ENCODE data around the gene GALNT18.

The GALNT18 gene

DNA sequence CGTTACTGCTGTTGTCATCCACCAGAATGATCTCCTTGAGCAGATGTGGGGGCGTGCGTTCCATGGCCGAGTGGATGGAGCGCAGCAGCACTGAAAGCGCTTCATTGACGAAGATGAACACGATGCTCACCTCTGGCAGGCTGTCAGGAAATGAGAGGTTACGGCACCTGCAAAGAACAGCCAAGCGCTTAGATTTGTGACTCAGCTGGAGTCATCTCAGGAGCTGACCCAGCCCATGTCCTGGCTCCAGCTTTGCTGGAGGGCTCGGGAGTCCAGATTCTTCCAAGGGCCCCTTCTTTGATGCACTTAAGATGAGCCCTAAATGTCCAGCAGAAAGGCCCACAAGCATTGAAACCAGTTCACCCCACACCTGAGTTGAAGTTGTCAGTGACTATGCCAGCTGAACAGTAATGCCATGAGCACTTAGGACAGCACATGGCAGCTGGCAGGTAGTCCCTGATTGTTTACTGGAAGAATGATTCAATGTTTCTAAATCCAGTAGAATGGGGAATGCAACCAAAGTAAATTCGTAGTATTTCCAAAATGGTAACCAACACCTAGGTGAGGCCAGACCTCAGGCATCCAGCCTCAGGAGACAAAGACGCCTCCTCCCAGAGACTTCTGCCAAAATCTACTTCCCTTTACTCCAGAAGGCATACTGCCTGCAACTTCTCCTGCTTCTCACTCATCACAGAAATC lies 189.0 kb downstream of the GALNT18 start:
- DNase-seq (ENCODE audit: low spot score): no peak

DNA sequence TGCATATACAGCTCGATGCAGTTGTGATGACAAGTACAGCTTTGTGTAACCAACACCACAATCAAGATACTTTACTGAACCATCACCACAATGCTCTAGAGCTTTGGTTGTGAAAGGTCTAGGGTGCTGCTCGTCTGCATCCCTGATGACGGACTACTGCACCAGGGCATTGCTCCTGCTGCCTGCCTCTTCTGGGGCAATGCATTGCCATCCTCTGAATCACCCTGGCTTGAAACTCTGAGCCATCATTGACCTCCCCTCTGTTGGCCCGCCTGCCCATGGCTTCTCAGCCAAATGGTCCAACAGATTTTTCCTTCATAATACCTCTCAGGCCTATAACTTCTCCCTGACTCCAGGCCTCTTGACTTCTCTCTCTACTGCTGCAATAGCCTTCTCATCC lies 191.4 kb downstream of the GALNT18 start:
- DNase-seq (ENCODE audit: low spot score): no peak

DNA sequence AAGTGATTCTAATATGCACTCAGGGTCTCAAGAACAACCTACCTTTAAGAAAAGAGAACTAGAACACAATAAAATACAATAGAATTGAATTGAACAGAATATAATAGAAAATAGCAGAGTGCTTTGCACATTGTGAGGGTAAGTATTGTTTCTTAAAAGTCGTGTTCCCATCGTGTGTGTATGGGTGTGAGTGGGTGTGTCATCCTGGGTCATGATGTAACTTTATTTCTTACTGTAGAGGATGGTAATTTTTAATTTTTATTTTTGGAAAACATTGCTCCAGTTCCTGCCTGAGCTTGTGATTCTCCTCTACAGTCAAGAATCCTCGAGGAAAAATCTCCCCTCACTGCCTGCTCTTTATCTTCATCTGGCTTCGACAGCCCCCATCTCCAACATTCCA lies 193.1 kb downstream of the GALNT18 start:
- no peak for DNase-seq (ENCODE audit: low spot score)

DNA sequence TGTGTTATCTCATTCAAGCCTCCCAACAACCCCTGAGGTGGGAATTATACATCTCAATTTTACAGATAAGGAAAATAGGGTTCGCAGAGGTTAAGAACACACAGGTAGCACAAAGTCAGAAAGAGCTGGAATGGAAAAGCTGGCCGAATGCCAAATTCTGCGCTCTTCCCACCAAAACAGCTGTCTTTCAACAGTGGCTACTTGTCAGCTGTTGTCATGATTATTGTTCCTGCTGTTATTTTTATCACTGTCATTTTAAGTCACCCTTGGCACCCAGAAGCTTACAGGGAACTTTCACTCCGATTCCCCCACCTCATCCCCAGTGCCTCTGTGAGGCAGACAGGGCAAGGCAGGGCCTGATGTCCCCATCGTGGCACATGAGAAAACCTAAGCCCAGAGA lies 194.3 kb downstream of the GALNT18 start:
- no peak for DNase-seq (ENCODE audit: low spot score)

DNA sequence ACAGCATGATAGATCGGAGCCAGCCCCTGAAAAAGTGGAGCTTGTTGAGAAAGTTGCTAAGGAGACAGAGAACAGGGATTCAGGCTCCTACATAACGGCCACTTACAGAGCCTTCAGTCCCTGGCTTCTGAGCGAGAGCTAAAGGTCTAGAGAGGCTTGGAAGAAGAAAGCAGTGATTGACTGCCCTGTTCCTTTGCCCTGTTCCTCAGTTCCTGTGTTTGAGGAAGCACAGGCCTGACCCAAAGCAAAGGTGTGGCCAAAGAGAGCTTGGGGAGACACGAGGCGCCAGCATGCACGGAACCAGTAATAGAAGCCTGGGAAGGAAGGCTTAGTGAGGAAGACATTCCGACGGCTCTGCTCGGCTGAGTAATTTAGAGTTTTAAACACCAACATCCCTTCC lies 194.7 kb downstream of the GALNT18 start:
- DNase-seq (ENCODE audit: low spot score): no peak

DNA sequence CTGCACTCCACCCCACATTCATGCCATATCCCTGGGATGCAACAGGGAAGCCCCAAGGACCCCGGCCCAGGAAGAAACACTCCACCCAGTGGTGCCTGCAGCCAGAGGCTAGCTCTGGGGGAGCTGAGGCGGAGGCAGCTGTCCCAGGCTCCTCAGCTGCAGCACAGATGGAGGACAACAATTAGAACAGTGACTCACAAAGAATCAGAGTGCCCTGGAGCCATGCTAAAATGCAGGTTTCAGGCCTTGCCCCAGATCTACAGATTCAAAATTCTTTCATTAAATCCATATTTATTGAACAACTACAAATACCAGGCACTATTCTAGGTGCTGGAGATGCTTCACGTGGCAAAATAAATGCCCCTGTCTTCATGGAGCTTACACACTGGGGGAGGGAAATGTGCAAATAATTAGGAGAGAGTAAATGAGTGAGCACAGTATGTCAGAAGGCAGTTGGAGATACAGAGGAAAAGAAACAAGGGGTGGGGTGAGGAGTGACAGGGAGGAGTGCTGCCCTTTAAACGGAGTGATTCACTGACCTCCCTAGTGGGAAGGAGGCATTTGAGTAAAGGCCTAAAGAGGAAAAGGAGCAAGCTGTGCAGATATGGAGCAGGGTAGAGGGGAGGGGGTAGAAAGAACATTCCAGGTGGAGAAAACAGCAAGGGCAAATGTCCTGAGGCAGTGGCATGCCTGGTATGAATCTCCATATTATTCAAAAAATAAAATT lies 195.4 kb downstream of the GALNT18 start:
- DNase-seq (ENCODE audit: low spot score): no peak

DNA sequence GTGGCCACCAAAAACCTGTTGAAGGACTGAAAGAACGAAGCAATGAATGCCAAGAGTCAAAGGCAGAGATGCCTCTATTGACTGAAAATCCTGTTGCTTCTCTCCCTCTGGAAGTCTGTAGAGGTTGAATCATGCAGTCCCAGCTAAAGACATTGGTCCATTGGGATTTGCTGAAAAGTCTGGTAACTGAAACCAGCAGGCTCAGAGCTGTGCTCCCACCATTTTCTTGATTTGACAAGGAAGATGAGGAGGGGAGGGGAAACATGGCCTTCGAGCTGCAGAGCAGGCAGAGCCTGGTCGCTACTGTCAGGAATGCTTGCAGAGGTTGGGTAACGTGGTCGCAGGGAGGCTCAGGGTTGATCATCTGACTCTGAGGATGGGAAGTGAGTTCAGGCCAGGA lies 196.0 kb downstream of the GALNT18 start:
- no peak for DNase-seq (ENCODE audit: low spot score)

DNA sequence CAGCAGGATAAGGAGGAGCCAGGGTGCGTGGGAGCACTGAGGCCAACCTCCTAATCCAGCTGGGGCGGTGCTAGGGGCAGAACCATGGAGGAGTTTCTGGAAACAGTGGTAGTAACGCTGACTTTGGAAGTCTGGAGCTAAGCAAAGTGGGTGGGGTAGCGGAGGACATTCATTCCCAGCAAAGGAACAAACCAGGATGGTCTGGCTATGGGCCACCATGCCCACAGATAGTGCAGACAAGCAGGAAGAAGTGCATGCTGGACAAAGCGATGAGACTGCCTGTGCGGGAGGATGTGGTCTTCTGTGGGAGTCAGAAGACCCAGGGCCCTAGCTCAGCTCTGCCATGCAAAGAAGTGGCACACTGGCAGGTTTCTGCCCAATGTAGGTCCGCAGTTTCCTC lies 197.1 kb downstream of the GALNT18 start:
- DNase-seq (ENCODE audit: low spot score): no peak

DNA sequence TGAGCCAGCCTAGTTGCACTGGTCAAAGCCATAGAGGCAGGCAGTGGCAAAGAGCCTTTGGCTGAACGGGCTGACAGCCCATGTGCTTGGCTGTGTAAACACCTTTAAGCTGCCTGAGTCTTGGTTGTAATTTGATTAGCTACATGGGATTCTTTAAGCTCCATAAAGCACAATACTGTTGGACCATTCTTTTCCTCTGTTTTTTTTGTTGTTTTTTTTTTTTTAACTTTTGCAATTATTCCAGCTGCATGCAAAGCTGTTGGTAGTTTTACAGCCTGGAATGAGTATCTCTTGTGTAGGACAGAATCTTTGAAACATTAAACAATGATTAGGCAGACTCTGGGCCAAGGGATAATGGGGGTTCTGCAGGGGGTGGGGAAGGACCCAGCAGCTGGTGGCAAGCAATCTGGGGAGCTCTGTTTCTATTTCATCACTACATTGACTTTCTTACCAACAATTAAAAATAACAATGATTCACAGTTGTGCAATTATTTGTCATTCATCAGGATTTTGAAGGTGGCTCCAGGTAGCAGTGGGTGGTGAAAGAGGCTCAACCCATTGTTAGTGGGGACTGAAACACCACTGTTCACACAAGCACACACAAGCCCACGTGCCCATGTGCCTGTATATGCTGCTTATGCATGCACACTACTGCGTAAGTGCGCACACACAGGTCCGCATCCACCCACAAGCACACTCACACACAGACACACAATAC lies 199.2 kb downstream of the GALNT18 start:
- no peak for DNase-seq (ENCODE audit: low spot score)

DNA sequence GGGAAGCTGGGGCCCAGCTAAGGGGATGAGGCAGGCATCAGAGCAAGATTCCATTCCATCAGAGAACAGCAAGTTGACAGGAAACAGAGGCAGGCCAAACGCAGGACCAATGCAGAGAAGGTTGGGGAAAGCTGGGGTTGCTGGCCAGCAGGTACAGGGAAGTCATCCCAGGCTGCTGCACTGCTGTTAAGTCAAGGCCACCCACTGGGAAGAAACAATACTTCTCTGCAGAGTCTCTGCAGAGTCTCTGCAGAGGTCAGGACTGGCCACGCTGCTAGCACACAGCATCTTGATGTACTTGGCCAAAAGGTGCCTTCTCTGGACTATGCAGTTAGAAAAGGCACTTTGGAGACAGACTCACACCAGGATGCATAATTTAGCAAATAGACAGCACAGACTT lies 200.3 kb downstream of the GALNT18 start:
- DNase-seq (ENCODE audit: low spot score): no peak

DNA sequence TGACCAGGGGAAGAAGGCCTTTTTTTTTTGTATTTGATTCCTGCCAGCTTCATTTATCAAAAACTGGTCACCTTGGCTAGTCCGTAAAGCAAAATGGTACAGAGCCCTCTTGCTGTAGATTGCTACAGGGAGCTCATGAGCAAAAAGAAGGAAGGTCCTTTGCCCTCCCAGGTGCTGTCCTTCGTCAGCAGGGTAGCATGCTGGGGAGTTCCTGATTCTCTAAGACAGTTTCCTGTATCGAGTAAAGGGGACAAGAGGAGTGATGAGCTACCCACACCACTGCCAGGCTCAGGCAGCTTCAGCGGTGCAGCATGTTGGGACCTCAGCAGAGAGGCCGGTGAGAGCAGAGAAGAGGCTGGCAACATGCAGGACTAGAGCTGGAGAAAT lies 200.9 kb downstream of the GALNT18 start:
- DNase-seq (ENCODE audit: low spot score): no peak

DNA sequence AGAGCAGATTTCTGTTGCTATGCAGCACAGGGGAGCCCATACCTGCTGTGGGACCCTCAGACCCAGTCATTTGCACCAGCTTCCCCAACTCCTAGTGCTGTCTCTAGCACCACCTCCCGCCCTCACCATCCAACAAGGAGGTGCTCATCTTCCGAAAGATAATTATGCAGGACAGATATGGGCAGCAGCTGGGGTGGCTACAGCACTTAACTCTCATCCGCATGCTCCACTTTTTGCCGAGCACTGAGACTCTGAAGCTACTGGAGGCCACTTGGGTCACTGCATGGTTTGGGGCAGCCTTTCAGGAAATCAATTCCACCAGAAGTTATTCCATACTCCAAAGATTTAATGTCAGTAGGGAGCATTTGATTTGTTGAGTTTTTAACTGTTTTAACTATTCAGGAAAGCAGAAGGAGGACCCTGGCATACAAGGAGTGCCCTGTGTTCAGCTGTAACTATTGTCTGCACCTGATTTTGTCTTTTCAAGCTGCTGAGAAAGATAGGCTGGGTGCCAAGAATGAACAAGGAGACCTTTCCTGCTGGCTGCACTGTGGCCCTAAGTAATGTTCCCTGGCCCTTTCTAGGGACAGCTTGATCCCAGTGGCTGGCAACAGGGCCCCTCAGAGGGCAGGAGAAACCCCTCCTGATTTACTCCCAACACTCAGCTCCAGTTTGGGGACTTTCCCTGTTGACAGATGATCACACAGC lies 201.5 kb downstream of the GALNT18 start:
- no peak for DNase-seq (ENCODE audit: low spot score)

DNA sequence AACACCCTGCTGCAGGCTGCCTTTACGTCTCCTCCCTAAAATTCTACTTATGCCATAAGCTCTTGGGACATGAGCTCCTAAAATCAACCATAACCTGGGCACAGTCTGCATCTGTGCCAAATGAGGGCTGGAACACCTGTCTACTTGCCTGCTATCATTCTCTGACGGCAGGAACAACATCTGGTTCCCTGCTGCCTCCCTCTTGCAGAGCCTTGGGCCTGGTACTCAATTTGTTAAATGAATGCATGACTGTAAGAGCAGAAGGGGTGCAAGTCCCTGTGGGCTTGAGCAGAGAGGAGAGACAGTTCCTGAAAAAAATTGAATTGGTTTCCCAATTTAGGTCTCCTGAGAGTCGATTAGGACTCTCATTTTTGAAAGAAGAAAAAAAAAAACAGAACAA lies 202.1 kb downstream of the GALNT18 start:
- no peak for DNase-seq (ENCODE audit: low spot score)

DNA sequence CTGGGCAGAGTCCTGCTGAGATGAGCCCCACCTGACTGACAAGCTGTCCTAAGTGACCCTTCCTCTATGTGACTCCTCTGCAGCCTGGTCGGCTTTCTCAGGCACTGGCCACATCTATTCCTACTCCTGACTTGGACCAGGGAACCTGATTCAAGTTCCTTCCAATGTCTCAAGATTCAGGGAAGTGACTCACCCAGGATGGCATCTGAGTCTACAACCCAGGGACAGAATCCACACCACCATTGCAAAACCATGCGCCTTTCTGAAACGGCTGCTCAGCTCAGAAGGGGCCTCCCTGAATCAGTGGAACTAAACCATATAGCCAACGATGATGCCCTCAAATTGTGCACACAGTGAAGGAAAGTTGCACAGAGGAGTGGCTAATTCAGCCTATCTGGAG lies 204.9 kb downstream of the GALNT18 start:
- peak; percentile 25 for DNase-seq (ENCODE audit: low spot score)

DNA sequence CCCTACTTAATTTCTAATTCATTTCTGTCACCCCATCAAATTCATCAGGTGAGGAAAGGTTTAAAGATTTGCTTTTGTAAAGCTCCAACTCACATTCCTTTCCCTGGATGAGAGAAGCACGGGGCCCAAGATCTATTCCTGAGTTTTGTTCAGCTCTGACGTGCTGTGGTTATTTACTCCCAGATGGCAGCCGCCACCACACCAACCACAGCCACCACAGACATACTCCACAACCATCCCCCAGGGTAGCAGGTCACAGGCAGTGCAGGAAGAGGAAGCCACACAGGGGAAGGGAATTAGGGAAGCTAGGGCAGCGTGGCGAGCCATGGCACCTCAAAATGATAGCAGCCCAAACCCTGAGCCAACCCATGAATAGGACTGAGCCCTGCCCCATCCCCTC lies 205.3 kb downstream of the GALNT18 start:
- peak; percentile 26 for DNase-seq (ENCODE audit: low spot score)

DNA sequence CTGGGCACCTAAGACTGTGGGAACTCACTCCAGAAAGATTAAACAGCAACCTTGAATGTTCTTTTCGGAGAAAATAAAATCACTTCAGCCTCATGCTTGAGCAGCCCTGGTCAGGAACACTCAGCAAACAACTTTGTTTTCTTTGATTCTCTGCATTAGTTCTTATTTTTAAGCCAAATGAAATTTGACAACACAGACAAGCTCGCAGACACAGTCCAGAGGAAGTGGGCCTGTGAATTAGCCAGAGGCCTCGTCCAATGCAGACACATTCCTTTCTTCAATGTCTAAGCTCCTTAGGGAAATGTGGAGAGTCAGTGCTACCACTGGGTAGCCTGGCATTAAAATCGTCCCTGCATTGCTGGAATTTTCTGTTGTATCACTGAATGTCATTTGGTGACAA lies 205.9 kb downstream of the GALNT18 start:
- DNase-seq (ENCODE audit: low spot score): no peak

DNA sequence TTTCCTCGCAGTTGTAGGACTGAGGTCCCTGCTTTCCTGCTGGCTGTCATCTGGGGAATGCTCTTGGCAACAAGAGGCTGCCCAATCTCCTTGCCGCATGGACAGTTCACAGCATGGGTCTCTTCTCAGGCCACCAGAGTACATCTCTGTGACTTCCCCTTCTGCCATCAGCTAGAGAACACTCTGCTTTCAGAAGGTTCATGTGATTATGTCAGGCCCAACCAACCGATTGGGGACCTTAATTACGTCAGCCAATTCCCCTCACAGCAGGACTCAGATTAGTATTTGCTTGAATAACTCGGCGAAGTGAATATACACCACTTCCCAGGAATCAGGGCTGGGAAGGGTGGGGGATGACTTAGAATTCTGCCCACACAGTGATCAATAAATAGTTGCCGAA lies 206.8 kb downstream of the GALNT18 start:
- no peak for DNase-seq (ENCODE audit: low spot score)

DNA sequence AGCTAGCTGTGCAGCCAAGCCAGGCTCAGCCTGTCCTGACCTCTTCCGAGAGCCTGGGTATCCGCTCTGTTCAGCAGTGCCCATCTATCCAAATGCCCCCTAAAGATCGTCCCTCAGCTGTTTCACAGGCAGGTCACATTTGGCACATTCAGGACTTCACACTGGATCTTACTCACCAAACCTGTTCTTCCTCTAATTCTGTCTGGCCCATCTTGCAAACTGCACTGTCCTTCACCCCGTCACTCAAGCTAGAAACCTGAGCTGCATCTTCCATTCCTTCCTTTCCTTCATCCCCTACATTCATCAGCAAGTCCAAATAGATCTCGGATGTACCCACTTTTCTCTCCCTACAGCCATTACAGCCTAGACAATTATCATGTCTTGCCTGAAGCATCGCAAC lies 208.0 kb downstream of the GALNT18 start:
- DNase-seq (ENCODE audit: low spot score): no peak

DNA sequence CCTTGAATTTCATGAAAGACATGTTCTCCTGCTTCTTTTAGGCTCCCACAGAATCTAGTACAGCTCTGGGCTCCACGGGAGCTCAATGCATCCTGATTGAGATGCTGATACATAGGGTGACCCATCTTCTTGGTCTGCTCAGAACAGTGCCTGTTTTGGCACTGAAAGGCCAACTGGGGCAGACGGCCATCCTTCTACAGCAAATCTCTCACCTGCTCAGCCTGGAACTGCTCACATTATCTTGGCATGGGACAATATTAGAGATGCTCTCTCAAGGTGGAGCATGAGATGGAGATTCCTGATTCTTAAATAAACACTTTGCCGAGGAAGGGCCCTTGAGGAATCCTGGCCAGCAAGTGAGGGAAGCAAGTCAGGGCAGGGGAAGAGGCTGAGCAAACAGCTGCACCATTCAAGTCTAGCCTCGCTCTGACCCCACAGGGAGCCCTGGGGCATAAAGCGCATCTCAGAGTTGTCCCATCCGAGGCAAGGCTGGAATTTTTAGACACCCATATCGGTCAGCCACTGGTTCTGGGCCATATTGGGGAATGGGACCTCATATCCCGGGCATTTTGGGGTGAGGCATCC lies 210.3 kb downstream of the GALNT18 start:
- DNase-seq (ENCODE audit: low spot score): no peak

DNA sequence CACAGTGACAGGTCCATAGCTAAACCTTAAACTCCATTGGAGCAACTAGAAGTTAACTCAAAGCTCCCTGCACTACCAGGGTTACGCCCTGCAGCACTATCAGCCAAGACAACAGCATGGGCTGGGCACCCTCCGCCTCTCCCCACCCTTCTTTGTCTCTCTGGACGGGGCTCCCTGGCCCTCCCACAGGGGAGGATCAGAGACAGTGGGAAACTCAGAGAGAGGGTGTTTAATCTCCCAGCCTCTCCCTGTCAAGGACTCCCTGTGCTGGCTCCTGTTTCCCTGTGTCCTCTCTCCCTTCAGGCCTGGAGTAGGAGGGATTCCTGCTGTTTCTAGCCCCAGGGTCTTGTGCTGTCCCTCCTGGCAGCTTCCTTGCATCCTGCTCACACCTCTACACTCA lies 211.9 kb downstream of the GALNT18 start:
- DNase-seq (ENCODE audit: low spot score): no peak

DNA sequence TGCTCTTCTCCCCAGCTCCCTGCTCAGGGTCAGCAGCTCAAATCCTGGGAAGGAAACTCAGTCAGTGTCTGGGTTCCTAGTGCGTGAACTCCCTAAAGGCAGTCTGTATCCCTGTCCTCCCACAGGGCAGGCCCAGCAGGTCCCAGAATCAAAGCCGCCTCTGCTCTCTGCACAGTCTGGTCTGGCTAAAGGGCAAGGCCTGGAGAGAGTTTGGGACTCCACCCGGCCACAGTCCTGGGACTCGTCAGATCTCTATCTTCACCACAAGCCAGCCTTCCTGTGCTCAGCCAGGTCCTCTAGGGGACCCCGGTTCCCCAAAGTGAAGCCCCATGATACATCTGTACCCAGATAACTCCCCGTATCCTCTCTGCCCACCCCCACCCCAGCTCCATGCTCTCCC lies 212.6 kb downstream of the GALNT18 start:
- DNase-seq (ENCODE audit: low spot score): no peak

Data from hepatic stellate cell (primary cell).